Esophagus squamous epithelium (tissue), 5 donors: ENCODE results near the gene WWC1. TPM values are rescaled to one million over a fixed set of nuclear protein-coding genes. Genes with fewer than 3 reads are reported as not detected.

ENCODE experiments used
- DNase-seq: peaks from one replicate; lab custom pipeline; 2025; lab: John Stamatoyannopoulos, UW
- H3K27ac ChIP-seq, 4 donors: fragments of 200-600 bp; sonication (generic); one replicate each; pipeline ENCODE4 v1.5.1; 2016 to 2019; ENCODE audit warnings: mild to moderate bottlenecking in 1 of 4
- H3K27me3 ChIP-seq, 4 donors: fragments of 200-600 bp; sonication (generic); 1 replicate in 3 of 4; 2 replicates in 1 of 4; pipeline versions ENCODE4 v1.5.1 to v1.6.0; 2017 to 2021; ENCODE audit warnings: antibody characterized with exemption in 1 of 4
- H3K36me3 ChIP-seq, 3 donors: fragments of 200-600 bp; sonication (generic); one replicate each; pipeline ENCODE4 v1.5.1; 2016 to 2019
- H3K4me1 ChIP-seq, 3 donors: fragments of 200-600 bp; sonication (generic); one replicate each; pipeline ENCODE4 v1.5.1; 2017 to 2019
- H3K4me3 ChIP-seq, 4 donors: fragments of 200-600 bp; sonication (generic); 1 replicate in 3 of 4; 2 replicates in 1 of 4; pipeline ENCODE4 v1.5.1; 2016 to 2019; ENCODE audit warnings: mild to moderate bottlenecking in 2 of 4, moderate library complexity in 1 of 4
- H3K9me3 ChIP-seq, 3 donors: fragments of 200-600 bp; sonication (generic); one replicate each; pipeline ENCODE4 v1.5.1; 2016 to 2019
- POLR2A ChIP-seq, 4 donors: fragments of 450-650 bp; IDR thresholded peaks; one replicate each; pipeline ENCODE4 v1.6.1; 2017; ENCODE audit warnings: antibody characterized with exemption in 4 of 4, mild to moderate bottlenecking in 4 of 4, moderate library complexity in 3 of 4
- WGBS, 2 donors: methylation state at CpG; one replicate each; pipeline ENCODE4 v1.1.5; 2018; 5-methylcytosine and 5-hydroxymethylcytosine counted together
- intact Hi-C: fragments of 100-400 bp; cut with DNase I; formaldehyde crosslinking; loops from one replicate; pipeline ENCODE4 v1.15.0; 2022
- total RNA-seq, 4 donors: library from RNA; depleted of rRNA; stranded (reverse); fragments of >200 nt; gene quantifications; one replicate each; pipeline ENCODE4 v1.1.0, GENCODE V29; 2016
- TF ChIP-seq, protein P1 (sequence below), 6 experiments: fragments of 450-650 bp in 4 of 6; fragments of 200-600 bp in 2 of 6; sonication (generic) in 2 of 6; IDR thresholded peaks; one replicate each; pipeline ENCODE4 v1.5.1; 2016 to 2019; ENCODE audit warnings: antibody characterized with exemption in 6 of 6, mild to moderate bottlenecking in 4 of 6, moderate library complexity in 4 of 6
- donor health status: DM: yes; HTN: yes; CAD: no.

The WWC1 gene
- total RNA-seq, 4 donors from 2014 or later: 14.4 to 25.0 (median 16.1) TPM

DNA sequence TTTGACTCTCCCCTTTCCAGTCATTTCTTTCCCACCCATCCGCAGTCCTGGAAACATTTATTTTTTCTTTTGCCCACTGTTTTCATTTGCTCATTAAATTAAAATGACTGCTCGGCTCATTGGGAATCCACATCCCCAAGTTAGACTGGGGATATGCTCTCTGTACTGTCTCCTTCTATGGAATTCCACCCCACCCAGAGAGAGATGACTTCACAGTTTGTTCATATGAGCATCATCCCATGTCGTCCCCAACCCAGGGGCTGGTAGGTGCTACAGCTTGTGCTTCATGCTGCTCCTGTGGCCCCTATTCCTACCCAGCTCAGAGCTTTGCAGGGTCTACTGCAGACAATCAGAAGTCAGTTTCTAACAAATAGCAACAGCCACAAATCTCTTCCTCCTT is 178.4 kb downstream of the WWC1 start:
- peaks cover 0 to 59% (median 0%) of the 10 kb centered on the region in 3 donors for H3K36me3 ChIP-seq
- WGBS, 2 donors: 90% methylated on average over 3 of the region's 3 CpGs
- H3K9me3 ChIP-seq: no peaks in the 10 kb centered on the region
- peaks cover 0 to 4% (median 0%) of the 10 kb centered on the region in 4 donors for H3K27me3 ChIP-seq
- DNase-seq: no peak
- H3K27ac ChIP-seq: no peak overlapping the region
- H3K4me1 ChIP-seq: no peaks in the 10 kb centered on the region
- H3K4me3 ChIP-seq: no peak overlapping the region
- intact Hi-C loops: no loop called here
- TF ChIP-seq, protein P1, sequence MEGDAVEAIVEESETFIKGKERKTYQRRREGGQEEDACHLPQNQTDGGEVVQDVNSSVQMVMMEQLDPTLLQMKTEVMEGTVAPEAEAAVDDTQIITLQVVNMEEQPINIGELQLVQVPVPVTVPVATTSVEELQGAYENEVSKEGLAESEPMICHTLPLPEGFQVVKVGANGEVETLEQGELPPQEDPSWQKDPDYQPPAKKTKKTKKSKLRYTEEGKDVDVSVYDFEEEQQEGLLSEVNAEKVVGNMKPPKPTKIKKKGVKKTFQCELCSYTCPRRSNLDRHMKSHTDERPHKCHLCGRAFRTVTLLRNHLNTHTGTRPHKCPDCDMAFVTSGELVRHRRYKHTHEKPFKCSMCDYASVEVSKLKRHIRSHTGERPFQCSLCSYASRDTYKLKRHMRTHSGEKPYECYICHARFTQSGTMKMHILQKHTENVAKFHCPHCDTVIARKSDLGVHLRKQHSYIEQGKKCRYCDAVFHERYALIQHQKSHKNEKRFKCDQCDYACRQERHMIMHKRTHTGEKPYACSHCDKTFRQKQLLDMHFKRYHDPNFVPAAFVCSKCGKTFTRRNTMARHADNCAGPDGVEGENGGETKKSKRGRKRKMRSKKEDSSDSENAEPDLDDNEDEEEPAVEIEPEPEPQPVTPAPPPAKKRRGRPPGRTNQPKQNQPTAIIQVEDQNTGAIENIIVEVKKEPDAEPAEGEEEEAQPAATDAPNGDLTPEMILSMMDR (IDR thresholded peaks at IDR 0.05): no peak
- no peak for TF ChIP-seq POLR2A (IDR thresholded peaks at IDR 0.05)

DNA sequence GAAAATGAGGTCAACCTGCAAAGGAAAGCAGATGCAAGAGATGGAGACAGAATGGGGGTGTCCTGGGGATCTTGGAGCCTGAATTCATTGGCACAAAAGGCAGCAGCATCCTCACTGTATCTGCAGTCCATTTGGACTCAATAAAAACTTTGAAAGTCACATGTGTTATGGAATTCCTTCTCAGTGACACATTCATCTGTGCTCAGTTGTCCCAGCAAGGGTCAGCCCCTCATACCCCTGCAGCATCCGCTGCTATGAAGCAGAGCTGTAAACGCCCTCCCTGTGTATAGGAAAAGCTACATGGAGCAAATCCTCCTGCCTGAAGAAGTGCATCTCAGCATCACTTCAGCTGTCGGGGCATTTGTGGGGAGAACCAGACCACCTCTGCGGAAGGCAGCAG is 180.3 kb downstream of the WWC1 start:
- H3K36me3 ChIP-seq: peaks cover 0 to 53% (median 0%) of the 10 kb centered on the region in 3 donors
- 90 to 93% methylated on average over 4 of the region's 4 CpGs for WGBS, 2 donors
- intact Hi-C loops: no loop called here
- no peak overlapping the region for H3K4me3 ChIP-seq
- no peak overlapping the region for H3K27ac ChIP-seq
- no peak for DNase-seq
- H3K27me3 ChIP-seq: peaks cover 0 to 4% (median 0%) of the 10 kb centered on the region in 4 donors
- H3K4me1 ChIP-seq: no peaks in the 10 kb centered on the region
- TF ChIP-seq POLR2A (IDR thresholded peaks at IDR 0.05): no peak
- TF ChIP-seq, protein P1 (IDR thresholded peaks at IDR 0.05): no peak
- no peaks in the 10 kb centered on the region for H3K9me3 ChIP-seq

DNA sequence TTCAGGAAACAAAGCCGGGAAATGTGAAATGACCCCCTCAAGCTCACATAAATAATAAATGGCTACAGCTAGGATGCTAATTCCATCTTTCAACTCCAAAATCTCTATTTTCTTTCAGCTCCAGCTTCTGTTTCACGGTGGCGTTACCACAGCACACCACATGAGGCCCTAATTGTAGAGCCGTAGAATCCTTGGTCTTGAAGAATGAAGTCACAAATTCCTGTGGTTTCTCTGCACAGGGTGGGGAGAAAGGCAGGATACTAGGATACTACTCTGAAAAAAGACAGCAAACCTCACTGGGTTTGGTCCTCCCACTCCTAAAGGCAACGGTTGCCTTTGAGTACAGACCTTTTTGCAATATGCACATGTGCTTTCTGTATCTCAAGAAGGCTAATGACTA is 180.9 kb downstream of the WWC1 start:
- WGBS, 2 donors: 64 to 86% methylated on average over 5 of the region's 5 CpGs

DNA sequence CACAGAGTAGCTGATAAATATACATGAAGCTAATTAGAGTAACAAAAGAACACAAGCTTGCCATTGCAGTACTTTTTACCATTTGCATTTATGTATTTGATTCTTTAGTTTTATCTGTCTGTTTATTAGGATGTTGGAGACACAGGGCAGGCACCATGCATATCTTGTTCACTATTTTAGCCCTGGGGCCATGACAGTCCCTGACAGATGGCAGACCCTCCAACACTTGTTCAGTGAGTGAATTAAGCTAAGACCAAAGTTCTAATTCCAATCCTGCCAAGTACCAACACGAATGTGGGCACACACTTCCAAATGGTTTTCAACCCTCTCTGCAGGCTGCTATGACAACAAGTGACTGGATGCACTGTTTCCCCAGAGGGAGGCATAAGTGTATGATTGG is 182.9 kb downstream of the WWC1 start:
- Histone ChIP-seq H3K36me3 (peaks cover 0 to 37% (median 0%) of the 10 kb centered on the region in 3 donors), H3K27me3 (peaks cover 0 to 4% (median 0%) of the 10 kb centered on the region in 4 donors), H3K4me3 (no peak overlapping the region), H3K9me3 (no peaks in the 10 kb centered on the region), H3K27ac (no peak overlapping the region), H3K4me1 (no peaks in the 10 kb centered on the region)
- TF ChIP-seq POLR2A (IDR thresholded peaks at IDR 0.05): no peak
- TF ChIP-seq, protein P1 (IDR thresholded peaks at IDR 0.05): no peak
- no peak for DNase-seq
- WGBS, 2 donors: 62 to 70% methylated on average over 1 of the region's 1 CpG
- intact Hi-C loops: no loop called here

More for the DNA sequence above, 180.9 kb downstream of the WWC1 start:
- intact Hi-C loops: no loop called here
- H3K4me3 ChIP-seq: no peak overlapping the region
- TF ChIP-seq, protein P1 (IDR thresholded peaks at IDR 0.05): no peak
- TF ChIP-seq POLR2A (IDR thresholded peaks at IDR 0.05): no peak
- H3K4me1 ChIP-seq: no peaks in the 10 kb centered on the region
- peaks cover 0 to 4% (median 0%) of the 10 kb centered on the region in 4 donors for H3K27me3 ChIP-seq
- no peaks in the 10 kb centered on the region for H3K9me3 ChIP-seq
- no peak overlapping the region for H3K27ac ChIP-seq
- DNase-seq: no peak
- H3K36me3 ChIP-seq: peaks cover 0 to 53% (median 0%) of the 10 kb centered on the region in 3 donors

DNA sequence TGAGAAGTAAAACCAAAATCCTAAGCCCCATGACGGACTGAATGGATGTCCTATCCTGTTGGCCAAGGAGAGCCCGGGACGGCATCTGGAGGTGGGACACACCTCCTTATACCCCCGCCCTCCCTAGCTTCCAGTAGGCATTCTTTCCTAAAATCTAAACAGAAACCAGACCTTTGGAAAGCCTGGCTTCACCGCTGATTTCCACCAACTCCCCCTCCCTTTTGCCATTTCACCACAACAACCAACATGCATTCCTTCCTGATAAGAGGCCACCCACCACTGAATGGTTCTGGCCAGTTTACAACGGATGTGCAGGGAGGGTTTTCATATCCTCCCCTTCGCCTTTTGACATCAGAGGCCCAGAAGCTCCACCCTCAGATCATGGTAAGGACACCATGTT is 185.6 kb downstream of the WWC1 start:
- intact Hi-C loops: no loop called here
- H3K36me3 ChIP-seq: peaks cover 0 to 11% (median 0%) of the 10 kb centered on the region in 3 donors
- no peaks in the 10 kb centered on the region for H3K27me3 ChIP-seq
- H3K4me1 ChIP-seq: no peaks in the 10 kb centered on the region
- TF ChIP-seq, protein P1 (IDR thresholded peaks at IDR 0.05): no peak
- no peak for TF ChIP-seq POLR2A (IDR thresholded peaks at IDR 0.05)
- H3K27ac ChIP-seq: no peak overlapping the region
- WGBS, 2 donors: 42 to 52% methylated on average over 7 of the region's 7 CpGs
- no peaks in the 10 kb centered on the region for H3K9me3 ChIP-seq
- no peak for DNase-seq
- H3K4me3 ChIP-seq: no peak overlapping the region
